DLD1 (cell line): ENCODE data around the gene ADORA2A.

Experiments
- in situ Hi-C: cut with HindIII; loops from 2 replicates; pipeline ENCODE4 v1.10.0; 2017; ENCODE audit warnings: low sequenced_read_pairs

Gene ADORA2A

GRCh38 chr22:24402460-24403192 is 24.8 kb upstream of the ADORA2A start:
- in situ Hi-C loops = no loop called here

DNA sequence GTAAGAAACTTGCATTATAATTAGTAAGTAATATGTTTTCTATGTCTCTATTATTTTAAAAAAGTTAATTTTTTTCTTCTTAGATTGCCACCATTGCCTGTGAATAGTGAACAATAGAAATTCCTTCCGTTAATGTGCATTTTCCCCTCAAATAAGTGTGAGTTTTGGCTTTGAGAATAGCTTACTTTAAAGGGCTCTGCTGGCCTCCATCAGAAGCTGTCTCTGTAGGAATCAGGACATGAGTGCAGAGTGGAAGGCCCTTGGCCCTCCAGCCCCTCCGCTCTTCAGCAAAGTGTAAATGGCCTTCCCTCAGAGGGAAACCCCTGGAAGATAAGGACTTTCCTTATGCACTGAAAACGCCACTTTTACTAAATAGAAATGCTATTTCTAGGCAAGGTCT is 24.1 kb upstream of the ADORA2A start:
- in situ Hi-C loops = no loop called here

GRCh38 chr22:24404561-24405275 is 22.7 kb upstream of the ADORA2A start:
- in situ Hi-C loops = no loop called here

DNA sequence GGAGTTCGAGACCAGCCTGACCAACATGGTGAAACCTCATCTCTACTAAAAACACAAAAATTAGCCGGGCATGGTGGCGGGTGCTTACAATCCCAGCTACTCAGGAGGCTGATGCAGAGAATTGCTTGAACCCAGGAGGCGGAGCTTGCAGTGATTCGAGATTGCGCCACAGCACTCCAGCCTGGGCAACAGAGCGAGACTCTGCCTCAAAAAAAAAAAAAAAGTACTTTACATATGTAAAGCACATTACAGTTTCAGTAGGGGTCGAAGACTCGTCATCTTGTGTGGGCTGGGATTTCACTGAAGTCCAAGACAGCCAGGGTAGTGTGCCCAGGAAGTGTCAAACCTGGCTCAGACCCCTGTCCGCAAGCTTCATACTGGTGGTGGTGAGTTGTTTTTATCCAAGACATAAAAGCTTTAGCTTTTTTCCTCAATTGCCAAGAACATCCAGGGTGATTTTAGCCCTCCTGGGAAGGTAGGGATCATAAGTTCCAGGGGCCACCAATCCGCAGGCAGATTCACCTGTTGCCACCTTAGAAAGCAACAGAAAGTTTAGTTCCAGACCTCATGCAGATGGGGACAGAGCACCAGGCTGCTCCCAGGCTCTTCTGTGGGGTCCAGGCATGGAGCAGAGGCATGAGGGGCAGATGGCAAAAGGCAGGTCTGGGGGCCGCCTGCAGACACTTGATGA is 21.6 kb upstream of the ADORA2A start:
- in situ Hi-C loops = no loop called here

- in situ Hi-C loops = no loop called here
These were observed 20.8 kb upstream of the ADORA2A start for GRCh38 chr22:24406322-24407277.

DNA sequence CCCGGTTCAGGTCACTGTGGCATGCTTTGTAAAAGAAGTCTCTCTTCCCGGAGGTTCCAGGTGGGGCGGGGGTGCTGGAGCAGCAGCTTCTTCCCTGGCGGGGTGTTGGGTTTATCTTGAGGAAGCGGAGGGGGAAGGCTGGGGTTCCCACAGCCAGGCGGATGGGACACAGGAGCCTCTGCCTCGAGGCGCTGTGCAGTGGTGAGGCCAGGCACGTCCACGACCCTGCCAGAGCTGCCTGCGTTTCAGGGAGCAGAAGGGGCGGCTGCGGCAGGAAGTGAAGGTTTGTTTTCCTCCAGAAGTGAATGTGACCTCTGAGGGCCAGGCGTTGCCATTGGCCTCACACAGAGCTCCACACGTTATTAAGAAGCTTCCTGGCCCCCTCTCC is 20.1 kb upstream of the ADORA2A start:
- in situ Hi-C loops = no loop called here

DNA sequence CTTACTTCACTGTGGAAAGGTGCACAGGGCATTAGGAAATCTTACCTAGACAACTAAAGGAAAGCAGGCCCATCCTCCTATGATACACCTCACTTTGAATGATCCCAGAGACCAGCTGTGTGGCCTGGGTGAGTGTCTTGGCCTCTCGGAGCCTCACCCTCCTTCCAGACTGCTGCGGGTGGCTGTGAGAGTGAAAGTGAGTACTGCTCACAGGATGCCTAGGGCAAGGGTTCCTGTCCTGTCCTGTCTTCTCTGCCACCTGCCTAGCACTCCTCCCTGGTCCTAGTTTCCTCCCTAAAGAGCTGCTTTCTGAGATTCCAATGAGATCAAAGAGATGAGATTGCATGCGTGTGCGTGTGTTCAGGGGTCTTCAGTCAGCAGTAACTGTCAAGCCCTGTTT is 19.5 kb upstream of the ADORA2A start:
- in situ Hi-C loops = no loop called here

DNA sequence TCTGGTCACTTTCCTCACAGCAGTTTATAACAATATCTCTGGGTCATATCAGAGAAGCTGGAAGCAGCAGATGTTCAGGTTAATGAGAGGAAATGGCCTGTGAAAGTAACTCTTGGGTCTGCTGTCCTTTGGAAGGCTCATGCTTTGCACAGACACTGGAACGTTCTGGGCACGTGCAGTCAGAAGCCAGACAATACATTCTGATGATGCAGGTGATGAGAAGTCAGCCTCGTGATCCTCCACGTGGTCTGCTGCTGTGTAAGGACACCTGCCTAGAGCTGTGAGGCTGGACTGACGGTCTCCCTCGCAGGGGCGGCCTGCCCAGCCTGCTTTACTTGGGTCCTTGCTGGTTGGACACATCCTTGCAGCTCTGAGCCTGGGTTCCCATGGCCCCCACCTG is 18.8 kb upstream of the ADORA2A start:
- in situ Hi-C loops = no loop called here

- in situ Hi-C loops = no loop called here
These were observed 17.7 kb upstream of the ADORA2A start for GRCh38 chr22:24409707-24410106.

DNA sequence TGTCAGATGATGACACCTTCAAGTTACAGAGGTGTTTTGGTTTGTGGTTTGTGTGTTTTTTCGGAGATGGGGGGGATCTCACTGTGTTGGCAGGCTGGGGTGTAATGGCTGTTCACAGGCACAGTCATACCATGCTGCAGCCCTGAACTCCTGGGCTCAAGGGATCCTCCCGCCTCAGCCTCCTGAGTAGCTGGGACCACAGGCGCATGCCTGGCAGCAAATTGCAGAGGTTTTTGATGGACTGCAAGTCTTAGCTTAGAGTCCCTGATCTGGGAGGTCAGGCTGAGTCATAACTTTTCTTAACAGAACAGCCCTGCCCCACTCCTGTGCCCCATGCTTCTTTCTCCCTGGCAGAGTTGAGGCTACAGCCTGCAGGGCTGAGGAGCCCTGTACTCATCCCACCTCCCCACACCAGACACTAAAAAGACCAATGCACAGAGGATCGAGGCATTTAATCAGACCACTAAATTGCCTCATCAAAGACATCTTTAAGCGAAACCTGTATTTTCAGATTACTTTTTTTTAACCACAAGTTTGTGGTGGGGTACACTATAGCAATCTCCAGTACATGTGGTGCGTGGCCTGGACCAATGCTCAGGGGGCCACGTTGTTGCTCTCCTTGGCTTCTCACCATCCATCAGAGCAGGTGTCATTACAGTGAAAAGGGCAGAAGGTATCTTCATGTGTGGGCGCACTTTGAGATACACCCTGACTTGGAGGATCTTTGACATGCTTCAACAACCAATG is 17.1 kb upstream of the ADORA2A start:
- in situ Hi-C loops = no loop called here

DNA sequence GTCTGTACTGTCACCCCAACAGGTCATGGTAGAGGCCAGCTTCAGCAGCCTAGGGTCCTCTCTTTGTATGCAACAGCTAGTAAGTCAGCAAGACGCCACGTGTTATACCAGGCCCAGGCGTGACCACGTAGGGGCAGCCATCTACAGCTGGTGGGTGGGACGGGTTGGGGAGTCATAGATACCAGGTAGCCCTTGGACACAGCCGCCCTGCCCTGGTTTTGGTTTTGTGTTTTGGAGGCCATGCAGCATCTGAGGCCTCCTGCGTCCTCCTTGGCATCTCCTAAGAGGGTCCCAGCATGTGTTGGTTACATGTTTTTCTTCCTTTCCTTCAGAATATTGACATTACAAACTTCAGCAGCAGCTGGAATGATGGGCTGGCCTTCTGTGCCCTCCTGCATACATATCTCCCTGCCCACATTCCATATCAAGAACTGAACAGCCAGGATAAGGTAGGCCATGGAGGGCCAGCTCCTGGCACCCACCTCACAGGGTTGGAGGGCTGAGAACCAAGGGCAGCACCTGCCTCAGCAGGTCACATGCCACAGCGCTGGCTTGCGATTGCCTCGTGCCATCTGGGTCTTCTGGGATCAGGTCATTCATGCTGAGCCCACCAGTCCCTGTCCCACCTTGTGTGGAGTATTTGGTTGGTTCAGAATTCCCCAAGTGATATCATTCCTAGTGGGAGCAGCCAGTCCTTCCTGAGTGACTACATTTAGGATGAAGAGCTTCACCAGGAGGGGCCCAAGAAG is 16.0 kb upstream of the ADORA2A start:
- in situ Hi-C loops = no loop called here

DNA sequence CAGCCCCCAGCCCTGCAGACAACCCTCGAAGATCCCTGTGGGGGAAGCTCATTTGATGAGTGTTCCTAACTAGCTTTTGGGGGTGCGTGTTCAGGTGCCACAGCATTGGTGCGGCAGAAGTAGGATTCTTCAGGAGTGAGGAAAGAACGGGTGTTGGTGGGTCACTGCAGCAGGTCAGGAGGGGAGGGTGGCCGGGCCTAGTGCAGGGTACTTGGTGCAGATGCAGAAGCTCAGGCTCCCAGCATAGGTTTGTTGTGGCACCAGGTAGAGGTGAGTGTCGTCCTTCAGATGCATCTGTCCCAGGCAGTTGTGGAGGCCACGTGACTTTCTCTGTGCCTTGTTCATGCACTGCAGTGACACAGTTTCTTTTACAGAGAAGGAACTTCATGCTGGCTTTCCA is 15.1 kb upstream of the ADORA2A start:
- in situ Hi-C loops = no loop called here

DNA sequence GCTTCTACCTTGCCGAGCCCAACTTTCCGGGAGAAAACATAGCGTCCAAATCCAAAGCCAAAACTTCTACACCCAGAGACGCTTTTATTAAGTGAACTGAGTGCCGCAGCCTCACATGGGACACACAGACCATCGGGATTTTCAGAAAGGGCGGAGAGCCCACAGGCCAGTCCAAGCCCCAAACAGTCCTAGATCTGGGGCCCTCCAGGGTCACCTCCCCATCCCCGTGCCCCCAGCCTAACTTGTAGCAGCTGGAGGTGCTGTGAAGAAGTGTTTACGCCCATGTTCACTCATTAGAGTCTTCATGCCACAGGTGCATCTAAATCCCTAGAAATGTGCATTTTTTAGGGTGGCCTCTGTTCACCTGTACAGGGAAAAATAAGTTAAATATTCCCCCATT is 14.1 kb upstream of the ADORA2A start:
- in situ Hi-C loops = no loop called here

- in situ Hi-C loops = no loop called here
These were observed 13.5 kb upstream of the ADORA2A start for GRCh38 chr22:24413736-24414385.

DNA sequence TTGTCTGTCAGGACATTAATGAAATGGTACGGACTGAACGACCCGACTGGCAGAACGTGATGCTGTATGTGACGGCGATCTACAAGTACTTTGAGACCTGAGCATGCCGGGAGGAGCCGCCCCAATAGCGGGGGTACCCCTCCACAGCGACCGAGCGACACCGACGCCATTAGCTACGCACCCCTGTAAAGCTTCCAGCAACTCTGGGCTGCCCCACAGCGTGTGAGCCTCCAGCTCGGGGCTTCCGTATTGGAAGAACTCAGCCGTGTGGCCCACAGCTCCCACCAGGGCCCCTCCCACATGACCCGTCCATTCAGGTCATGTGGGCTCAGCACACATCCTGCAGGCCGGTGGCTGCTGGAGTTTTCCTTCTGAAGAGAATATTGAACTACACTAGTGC is 12.9 kb upstream of the ADORA2A start:
- in situ Hi-C loops = no loop called here

DNA sequence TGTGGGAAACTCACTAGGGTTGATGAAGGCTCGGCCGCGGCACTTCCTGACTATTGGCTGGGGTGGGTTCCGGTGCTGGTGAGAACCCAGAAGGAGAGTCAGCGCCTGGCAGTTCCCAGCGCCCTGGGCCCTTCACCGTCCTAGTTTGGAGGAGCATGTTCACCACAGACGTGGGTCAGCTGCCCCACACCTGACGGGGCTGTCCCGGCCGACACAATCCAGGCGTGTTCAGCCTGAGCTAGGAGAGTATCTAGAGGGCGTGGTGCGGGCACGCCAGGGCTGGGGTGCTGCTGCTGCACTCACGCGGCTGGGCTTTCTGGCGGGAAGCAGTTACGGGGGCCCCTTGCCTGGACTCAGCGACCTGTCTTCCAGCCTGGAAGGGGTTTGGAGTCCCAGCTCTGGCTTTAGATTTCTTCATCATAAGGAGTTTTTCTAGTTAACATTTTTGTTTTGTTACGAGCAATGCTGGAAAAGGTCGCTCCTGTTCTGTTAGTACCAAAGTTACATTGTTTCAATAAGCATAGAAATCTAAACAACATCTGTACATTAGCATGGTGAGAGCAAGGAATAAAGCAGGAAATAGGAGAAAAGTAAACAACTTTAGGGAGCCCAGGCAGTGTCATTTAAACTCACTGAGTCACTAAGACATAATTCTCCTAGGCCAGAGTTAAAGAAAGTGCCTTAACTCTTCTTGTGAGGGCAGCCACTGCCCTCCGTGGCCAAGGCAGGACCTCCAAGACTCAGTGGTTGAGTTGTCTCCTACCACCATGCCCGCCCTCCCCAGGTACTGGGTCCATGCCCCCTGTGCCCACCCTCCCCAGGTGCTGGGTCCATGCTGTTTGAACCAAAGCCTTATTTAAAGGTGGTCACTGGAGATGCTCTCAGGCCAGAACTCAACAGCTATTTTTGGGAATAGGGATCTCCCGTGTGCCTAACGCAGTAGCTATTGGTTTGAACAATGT is 12.1 kb upstream of the ADORA2A start:
- in situ Hi-C loops = no loop called here

- in situ Hi-C loops = no loop called here
These were observed 11.3 kb upstream of the ADORA2A start for GRCh38 chr22:24416095-24416494.

DNA sequence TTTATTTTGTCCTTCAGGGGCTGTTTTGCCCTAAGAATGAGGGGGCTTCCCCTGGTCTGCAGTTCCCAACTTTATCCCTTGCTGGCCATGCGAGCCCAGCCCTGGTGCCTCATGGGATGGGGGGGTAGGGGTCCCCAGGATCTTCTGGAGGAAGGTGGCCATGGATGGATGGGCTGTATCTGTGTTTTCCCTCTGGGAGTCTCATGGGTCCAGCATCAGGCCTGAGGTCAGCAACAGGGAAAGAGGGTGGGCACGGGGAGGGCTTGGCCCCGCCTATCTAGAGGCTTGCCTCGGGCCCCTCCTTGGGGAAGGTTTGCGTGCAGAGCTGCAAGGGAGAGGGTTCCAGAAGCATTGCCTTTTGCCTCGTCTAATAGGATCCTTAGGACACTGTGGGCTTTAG is 10.8 kb upstream of the ADORA2A start:
- in situ Hi-C loops = no loop called here
